RCC 7860 (cell line): ENCODE measurements around the gene TAP1.
"Not testable (repeated sequence)": the region's sequence is repeated elsewhere in the genome, so short reads cannot be mapped to it uniquely, and the experiment has no call there.

ENCODE experiments used
- DNase-seq: peaks from one replicate; pipeline ENCODE4 v3.0.0-alpha.2; 2015; ENCODE audit warnings: low spot score
- FAIRE-seq: peaks from 2 replicates; lab custom pipeline; 2012; peaks lifted over from hg19 to GRCh38; lab: Jason Lieb, UNC

The TAP1 gene, protein sequence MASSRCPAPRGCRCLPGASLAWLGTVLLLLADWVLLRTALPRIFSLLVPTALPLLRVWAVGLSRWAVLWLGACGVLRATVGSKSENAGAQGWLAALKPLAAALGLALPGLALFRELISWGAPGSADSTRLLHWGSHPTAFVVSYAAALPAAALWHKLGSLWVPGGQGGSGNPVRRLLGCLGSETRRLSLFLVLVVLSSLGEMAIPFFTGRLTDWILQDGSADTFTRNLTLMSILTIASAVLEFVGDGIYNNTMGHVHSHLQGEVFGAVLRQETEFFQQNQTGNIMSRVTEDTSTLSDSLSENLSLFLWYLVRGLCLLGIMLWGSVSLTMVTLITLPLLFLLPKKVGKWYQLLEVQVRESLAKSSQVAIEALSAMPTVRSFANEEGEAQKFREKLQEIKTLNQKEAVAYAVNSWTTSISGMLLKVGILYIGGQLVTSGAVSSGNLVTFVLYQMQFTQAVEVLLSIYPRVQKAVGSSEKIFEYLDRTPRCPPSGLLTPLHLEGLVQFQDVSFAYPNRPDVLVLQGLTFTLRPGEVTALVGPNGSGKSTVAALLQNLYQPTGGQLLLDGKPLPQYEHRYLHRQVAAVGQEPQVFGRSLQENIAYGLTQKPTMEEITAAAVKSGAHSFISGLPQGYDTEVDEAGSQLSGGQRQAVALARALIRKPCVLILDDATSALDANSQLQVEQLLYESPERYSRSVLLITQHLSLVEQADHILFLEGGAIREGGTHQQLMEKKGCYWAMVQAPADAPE

DNA sequence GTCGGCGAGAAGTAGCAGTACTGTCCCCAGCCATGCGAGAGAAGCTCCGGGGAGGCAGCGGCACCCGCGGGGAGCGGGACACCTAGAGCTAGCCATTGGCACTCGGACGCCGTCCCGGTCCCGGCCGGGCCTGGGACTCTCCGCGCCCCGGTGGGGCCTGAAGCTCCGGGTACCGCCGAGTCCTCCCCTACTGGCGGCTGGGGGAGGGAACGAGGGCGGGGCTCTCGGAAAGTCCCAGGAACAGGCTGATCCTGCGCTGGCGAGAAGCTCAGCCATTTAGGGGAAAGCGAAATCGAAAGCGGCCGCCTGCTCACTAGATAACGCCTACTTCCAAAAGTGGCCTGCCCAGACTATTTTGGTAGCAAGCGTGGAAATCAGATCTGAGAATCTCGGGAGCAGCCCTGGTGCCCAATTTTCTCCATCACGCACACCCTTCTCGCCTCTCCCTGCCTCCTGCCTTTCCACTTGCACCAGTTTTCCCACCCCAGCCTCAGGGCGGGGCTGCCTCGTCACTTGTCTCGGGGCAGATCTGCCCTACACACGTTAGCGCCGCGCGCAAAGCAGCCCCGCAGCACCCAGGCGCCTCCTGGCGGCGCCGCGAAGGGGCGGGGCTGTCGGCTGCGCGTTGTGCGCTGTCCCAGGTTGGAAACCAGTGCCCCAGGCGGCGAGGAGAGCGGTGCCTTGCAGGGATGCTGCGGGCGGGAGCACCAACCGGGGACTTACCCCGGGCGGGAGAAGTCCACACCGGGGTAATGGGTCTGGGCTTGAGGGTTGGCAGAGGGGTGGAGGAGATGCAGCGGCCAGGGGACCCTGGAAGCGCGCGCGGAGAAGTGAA, at the start of gene TAP1, which contains the start of gene PSMB9:
TAP1 (minus strand) TSS at position 164 of the 835 bp plus-strand sequence; CDS start at position 96, 68 bp downstream.
PSMB9 (plus strand) TSS at position 652 of the 835 bp plus-strand sequence; CDS start at position 690, 38 bp downstream.
- FAIRE-seq: no peak
- DNase-seq: peak; percentile 76

DNA sequence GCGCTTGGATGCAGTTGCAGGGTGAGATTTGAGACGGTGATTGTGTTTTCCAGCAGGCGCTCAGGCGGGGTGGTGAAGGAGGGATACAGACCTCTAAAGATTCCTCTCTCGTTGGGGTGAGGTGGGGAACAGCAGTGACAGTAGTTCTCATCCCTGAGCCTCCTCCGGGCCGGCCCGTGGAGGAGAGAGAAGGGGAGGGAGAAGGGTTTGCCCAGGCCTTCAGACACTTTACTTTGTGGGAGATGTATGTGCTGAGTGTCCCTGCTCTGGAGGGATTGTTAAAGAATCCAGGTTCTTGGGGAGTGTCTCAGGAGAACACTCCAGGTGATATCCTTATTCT, 41.5 kb upstream of the TAP1 start:
- no peak for DNase-seq

DNA sequence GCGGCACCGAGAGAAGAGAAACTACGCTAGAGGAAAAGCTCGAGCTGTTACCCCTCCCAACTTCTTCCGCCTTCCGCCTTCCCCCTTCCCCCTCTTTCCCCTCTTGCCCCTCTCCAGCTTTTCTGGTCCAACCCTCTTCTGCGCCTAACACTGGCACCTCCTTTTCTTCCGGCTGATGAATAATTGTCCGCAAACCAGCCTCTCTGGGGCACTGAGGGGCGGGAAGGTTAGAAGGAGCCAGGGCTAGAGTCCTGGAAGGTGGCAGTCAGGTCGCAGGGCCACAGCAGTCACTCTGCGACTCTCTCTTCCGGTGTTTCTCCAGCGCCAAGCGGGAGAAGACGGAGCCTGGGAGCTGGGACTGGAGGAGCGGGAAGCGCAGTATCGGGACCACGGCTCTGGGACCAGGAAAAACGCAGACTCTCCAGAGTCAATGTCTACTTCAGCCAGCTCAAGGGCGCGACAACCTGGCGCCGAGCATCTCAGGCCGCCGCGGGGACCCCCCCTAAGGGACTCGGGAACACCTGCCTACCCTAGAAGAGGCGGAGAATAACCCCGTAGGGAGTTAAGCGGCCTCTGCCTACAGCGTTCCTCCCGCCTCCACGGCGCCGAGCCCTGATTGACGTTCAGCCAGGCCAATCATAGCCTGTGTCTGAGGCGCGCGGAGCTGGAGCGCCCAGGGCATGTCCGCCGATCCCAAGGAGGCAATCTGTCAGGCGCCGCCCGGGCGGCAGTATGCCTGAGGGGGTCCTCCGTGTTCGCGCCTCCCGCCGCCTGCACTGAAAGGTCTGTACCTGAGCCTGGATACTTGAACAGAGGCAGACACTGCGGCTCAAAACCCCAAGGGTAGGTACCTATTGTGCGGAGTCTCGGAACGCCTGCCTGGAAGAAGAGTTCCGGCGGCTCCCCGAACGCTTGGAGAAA, 40.8 kb upstream of the TAP1 start:
- peak; percentile 76 for DNase-seq
- no peak for FAIRE-seq

More for the DNA sequence above, 41.5 kb upstream of the TAP1 start:
- FAIRE-seq: no peak

DNA sequence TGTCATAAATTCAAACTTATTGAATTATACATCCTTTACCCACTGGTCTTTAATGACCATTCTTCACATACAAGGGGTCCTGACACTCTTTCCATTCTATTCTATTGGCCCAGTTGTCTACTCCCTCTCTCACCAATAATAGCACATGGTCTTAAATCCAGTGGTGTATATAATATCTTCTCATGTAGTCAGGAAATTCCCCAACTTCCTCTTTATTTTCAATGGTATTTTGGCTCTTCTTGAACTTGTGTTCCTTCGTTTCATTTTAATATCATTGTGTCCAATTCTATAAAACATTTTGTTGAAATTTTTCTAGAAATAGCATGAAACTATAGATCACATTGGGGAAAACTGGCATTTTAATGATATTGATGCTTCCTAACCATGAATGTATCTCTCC, 37.3 kb upstream of the TAP1 start:
- DNase-seq (no peak), FAIRE-seq (no peak)

DNA sequence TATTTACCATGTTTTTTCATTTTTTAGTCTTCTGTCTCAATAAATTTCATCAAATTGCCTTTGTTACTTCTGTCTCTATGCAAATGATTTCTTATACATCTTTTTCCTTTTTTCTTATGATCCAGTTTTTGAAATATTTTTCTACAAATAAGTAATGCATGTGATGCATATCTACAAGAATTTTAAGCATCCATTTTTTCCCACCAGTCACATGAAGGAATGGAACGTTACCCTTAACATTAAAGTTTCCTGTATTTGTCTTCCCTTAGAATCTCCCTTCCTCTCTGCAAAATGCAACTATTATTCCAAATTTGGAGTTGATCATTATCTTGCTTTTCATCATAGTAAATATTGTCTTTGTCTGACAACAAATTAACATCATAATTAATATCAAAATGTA, 36.0 kb upstream of the TAP1 start:
- FAIRE-seq: no peak
- DNase-seq: no peak

DNA sequence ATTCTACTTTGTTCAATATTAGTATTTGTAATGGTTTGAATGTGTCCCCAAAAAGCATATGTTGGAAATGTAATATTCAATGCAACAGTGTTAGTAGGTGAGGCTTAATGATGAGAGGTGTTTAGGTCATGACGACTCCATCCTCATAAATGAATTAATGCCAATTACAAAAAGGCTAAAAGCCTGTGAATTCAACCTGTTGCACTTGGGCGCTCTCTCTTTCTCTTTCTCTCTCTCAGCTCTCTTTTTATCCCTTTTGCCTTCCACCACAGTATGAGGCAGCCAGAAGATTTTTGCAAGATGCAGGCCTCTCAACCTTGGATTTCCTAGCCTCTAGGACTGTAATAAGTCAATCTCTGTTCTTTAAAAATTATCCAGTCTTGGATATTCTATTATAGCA, 35.1 kb upstream of the TAP1 start:
- DNase-seq: no peak
- no peak for FAIRE-seq

DNA sequence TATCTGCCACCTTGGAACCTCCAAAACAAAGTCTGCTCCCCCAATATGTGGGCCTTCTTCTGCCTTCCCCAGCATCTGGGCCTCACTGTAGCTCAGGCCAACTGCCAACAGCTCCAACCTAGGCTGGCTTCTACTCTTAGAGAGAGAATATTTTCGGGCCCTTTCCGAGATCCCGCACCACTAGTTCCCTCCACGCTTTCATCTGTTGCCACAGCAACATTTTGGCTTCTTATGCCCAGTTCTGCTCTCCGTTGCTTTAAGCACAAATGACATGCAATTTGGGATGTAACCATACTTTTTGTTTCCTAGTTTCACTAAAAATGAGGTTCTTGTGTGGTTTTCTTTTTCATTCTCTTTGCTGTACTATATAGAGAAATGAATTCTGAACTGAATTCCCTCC, 34.1 kb upstream of the TAP1 start:
- FAIRE-seq (no peak), DNase-seq (no peak)

DNA sequence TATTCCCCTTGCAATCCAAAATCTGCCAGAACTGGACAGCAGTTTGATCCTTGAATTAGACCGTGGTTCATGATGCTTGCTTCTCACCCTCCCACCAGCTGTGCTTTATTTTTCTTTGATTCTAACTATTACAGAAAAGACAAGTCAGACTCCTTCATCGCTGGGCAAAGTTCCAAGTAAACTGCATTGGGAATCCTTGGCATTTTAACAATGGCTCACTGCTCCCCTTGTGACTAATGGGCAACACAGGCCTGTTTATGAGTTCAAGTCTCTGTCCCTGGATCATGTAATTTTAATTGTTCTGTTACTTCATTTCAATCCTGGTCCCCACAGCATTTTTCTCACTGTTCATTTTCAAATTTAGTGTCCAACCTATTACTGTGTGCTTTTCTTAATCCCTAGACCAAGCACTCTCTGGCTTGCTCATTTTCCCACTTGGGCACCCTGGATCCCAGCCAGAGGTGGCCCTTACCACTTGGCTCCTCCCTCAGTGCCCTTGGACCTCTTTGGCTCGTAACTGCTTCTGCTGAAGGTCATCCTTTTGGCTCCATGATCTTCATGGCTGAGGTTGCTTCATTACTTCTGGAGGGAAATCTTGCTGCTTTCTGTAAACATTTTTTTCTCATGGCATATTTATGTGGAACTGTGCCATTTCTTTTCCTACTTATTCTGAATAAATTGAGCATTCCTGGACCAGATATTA, 33.3 kb upstream of the TAP1 start:
- FAIRE-seq (no peak), DNase-seq (peak; percentile 43)

DNA sequence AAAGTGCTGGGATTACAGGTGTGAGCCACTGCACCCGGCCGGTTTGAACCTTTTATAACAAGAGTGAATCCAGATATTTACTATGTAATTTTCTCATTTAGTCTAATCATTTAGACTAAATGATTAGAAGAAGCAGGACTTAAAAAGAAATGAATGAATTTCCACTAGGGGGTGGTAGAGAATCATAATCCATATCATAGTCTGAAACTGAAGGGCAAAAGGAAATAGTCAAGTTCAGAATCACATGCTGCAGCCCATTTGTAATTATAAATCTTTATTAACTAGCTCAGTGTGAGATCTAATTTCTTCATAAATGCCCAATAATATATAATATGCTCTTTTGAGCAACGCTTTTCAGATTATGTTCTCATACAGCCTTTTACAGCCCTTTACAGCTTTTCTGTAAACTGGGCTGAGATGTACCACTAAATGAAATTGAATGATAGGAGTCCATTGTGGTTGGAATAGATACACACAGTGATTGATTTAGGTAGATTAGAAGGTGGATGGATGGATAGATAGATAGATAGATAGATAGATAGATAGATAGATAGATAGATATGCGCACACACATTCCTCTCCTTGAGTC, 32.3 kb upstream of the TAP1 start:
- FAIRE-seq: peak; percentile 78
- peak; percentile 32 for DNase-seq

DNA sequence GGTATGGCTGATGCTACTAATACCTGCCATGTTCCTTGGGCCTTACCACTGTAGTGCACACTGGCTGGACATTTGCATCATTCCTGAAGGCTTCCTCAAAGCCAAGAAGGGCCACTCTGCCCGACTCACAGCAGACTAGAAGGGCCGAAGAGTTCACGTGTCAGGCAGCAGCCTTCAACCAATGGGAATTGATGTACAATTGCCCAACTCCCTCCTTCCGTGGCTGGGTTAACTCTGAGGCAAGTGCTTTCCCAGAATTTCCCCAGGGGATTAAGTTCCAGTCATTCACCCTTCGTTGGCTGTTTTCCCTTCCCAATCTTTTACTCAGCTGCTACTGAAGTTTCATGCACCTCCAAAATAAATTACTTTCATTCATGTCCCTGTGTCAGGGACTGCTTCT, 30.3 kb upstream of the TAP1 start:
- no peak for DNase-seq
- no peak for FAIRE-seq

DNA sequence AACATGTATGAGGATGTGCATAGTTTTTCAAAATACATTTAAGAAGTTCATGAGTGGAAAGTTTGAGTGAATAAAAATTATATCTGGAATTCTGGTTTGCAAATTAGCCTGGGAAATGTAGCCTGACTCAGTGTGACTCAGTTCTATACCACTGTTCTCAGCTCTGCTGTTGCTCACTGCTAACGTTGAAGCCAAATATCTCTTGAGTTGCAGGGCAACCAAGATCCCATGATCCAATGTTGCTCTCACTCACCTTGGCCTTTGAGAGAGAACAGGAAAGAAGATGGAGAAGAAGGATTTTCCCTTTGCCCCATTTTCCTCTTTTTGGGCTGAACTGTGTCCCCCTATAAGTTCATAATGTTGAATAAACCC, 29.4 kb upstream of the TAP1 start:
- DNase-seq (peak; percentile 60), FAIRE-seq (peak; percentile 63)

DNA sequence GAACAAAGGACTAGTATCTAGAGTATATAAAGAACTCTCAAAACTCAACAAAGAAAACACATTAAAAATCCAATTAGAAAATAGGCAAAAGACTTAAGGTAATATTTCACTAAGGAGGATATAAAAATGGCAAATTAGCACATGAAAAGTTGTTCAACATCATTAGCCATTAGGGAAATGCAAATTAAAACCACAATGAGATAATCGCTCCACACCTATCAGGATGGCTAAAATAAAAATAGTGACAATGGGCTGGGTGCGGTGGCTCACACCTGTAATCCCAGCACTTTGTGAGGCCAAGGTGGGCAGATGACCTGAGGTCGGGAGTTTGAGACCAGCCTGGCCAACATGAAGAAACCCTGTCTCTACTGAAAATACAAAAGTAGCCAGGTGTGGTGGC, 27.5 kb upstream of the TAP1 start:
- not testable (repeated sequence) for DNase-seq, FAIRE-seq

DNA sequence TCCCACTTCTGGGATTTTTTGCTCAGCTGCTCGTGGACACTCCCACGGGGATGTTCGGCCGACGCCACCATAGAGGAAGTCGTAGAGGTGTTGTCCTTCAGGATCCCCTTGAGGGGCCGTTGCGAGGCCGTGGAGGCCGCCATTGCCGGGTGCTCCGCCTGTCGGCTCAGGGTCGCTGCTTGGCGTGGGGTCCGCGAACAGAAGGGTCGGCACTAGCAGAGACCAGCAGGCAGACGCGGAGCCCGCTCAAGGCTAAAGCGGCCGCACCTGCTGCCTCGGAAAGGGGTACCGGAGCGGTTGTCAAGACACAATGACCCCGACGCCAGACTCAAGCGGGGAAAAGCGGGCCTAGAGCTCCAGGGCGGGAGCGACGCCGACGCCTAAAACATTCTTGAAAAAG, 26.2 kb upstream of the TAP1 start:
- FAIRE-seq: no peak

DNA sequence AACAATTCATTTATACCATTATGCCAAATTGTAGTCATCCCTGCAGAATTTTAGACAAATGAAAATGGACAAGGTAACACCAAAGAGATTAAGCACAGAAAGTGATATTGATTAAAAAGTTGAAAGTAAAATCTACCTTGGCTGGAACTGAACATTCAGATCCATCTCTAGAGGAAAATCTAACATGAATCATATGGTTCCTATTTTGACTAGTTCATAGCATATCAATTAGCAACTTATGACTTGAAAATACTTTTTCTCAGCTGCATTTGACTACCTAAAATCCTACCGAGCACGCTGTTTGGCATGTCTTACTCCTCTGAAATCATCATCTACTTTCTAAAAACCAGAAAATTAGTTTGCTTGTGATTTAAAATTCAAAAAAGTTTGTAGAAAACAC, 23.1 kb upstream of the TAP1 start:
- DNase-seq: no peak
- no peak for FAIRE-seq

More for the DNA sequence above, 26.2 kb upstream of the TAP1 start:
- DNase-seq: no peak

DNA sequence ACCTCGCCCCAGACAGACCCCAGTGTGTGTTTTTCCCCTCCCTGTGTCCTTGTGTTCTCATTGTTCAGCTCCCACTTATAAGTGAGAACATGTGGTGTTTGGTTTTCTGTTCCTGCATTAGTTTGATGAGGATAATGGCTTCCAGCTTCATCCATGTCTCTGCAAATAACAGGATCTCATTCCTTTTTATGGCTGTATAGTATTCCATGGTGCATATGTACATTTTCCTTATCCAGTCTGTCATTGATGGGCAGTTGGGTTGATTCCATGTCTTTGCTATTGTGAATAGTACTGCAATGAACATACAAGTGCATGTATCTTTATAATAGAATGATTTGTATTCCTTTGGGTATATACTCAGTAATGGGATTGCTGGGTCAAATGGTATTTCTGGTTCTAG, 20.4 kb upstream of the TAP1 start:
- not testable (repeated sequence) for FAIRE-seq

DNA sequence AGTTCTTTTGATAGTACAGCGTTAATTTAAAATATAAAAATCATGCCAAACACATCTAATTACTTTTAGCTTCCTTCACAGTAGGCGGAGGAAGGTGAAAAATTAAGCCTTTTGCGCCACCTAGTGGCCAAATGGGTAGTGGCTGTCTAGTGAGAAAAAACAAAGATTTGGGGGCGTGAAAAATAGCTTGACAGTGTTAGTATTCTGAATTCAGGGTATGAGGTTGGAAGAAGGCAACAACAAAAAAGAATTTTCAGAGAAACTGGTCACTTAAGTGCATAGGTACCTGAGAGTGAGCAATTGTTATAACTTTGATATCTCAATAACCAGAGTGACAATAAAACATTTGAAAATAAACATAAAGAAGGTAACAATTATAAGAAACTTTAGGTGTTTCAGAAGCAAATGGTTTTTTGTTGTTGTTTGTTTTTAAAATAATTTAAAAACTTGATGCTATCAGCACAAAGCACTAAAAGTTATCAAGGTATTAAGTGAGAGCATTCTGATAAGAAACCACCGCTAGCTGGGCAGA, 14.8 kb upstream of the TAP1 start:
- FAIRE-seq (peak; percentile 84), DNase-seq (peak; percentile 38)

More for the DNA sequence above, 20.4 kb upstream of the TAP1 start:
- DNase-seq: not testable (repeated sequence)

DNA sequence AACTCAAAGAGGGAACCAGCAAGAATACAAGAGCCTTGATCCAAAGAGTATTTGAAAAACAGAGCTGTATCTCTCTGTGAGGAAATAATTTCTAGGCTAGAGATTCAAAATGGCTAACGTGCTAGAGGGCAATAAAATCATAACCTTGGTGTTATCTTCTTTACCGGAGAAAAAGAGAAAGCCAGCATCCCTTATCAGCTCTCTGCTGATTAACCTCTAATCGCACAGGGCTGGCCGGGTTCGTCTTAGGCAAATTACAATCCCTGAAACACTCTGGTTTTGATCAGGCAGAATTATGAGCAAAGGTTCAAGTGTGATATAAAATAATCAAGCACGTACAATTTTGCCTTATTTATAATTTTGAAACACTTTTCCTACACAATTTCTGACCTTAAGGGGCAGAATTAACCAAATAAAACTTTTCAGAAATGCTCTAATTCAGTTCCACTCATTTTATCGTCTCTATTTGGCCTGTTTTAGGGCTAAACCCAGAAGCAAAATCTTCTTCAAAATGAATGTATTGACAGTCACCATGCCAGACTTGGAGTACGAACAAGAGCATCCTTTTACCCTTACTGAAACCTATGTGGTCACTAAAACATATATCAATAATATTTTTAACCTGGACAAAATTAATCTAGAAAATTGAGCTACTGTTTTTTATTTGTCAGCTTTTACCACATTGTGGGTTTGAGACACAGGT, 14.2 kb upstream of the TAP1 start:
- DNase-seq (no peak), FAIRE-seq (no peak)

DNA sequence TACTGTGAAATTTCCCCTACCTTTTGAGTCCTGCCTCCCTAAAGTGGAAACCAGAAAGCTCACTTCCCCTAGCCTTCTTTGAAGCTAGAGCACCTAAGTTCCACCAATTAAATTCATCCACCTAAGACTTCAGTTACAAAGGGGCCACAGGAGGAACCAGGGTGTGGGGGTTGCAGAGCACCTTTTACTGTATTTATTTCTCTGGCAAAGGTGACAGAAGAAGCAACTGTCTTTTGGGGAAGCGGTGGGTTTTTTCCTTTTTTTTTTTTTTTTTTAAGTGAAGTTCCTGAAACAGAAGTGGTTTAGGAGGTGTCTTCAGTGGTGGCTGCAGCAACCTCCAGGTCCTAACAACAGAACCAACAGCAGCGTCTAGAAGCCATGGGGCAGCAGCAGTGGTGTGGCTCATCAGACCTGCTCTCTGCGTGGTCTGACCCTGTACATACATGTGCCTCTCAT, 13.5 kb upstream of the TAP1 start:
- DNase-seq (no peak), FAIRE-seq (no peak)
